H1 (cell line): ENCODE results near the gene ZNF524. TPM values are rescaled to one million over a fixed set of nuclear protein-coding genes. Genes with fewer than 3 reads are reported as not detected.

Source experiments
- CTCF ChIA-PET: fragments of 300-600 bp; sonication (Branson Sonifier 250); formaldehyde crosslinking; loops from one replicate; lab custom pipeline; 2021; ENCODE audit not compliant: partially characterized antibody; lab: Charles Lee
- POLR2A ChIA-PET: fragments of 300-600 bp; sonication (Branson Sonifier 250); formaldehyde crosslinking; loops from one replicate; lab custom pipeline; 2021; ENCODE audit warnings: inconsistent platforms; ENCODE audit not compliant: partially characterized antibody; lab: Charles Lee
- DNase-seq, 2 experiments: peaks; one replicate each; pipeline versions ENCODE4 v3.0.0 to v3.0.0-alpha.2; 2010 to 2022; ENCODE audit warnings: low spot score in 2 of 2, low read depth in 1 of 2, mixed read lengths in 1 of 2
- FAIRE-seq: peaks from 2 replicates; lab custom pipeline; 2011; peaks lifted over from hg19 to GRCh38; lab: Jason Lieb, UNC
- H2AFZ ChIP-seq: 2 replicates; pipeline ENCODE4 v1.8.1; 2012; ENCODE audit warnings: low read length, inconsistent platforms
- H2AK5ac ChIP-seq: 2 replicates; pipeline ENCODE4 v1.6.1; 2013; ENCODE audit warnings: low read depth, low read length
- H2BK120ac ChIP-seq: replicated peaks from 2 replicates; pipeline ENCODE3; 2013; ENCODE audit warnings: low read depth, low read length, inconsistent platforms
- H2BK12ac ChIP-seq: 2 replicates; pipeline ENCODE4 v1.6.1; 2013; ENCODE audit warnings: low read depth, low read length
- H2BK15ac ChIP-seq: 2 replicates; pipeline ENCODE4 v1.6.1; 2013; ENCODE audit warnings: low read length
- H2BK20ac ChIP-seq: 2 replicates; pipeline ENCODE4 v1.6.1; 2013; ENCODE audit warnings: low read length
- H2BK5ac ChIP-seq: 2 replicates; pipeline ENCODE4 v1.6.1; 2013; ENCODE audit warnings: low read depth, low read length
- H3K14ac ChIP-seq: 2 replicates; pipeline ENCODE4 v1.6.1; 2013; ENCODE audit warnings: inconsistent platforms; ENCODE audit not compliant: insufficient read length
- H3K18ac ChIP-seq: 2 replicates; pipeline ENCODE4 v1.6.1; 2013; ENCODE audit warnings: low read length; ENCODE audit errors: extremely low read depth
- H3K23ac ChIP-seq: 2 replicates; pipeline ENCODE4 v1.6.1; 2013; ENCODE audit warnings: inconsistent platforms; ENCODE audit not compliant: insufficient read length
- H3K23me2 ChIP-seq: 2 replicates; pipeline ENCODE4 v1.6.1; 2013; ENCODE audit warnings: low read depth, low read length
- H3K27ac ChIP-seq: 2 replicates; pipeline ENCODE4 v1.6.1; 2011; ENCODE audit warnings: low read depth, low read length, inconsistent platforms
- H3K27me3 ChIP-seq, 4 experiments: replicated peaks in 1 of 4; 1 replicate in 1 of 4; 2 replicates in 3 of 4; pipeline versions ENCODE4 v1.6.1 to v1.8.1; 2011 to 2013; ENCODE audit warnings: low read length in 3 of 4, mild to moderate bottlenecking in 3 of 4, inconsistent platforms in 2 of 4, mixed read lengths in 2 of 4, moderate library complexity in 1 of 4; ENCODE audit not compliant: control insufficient read depth in 3 of 4, insufficient read depth in 3 of 4; ENCODE audit errors: extremely low read depth in 1 of 4
- H3K36me3 ChIP-seq, 4 experiments: 2 replicates each; pipeline versions ENCODE4 v1.6.1 to v1.8.1; 2011 to 2013; ENCODE audit warnings: mild to moderate bottlenecking in 4 of 4, low read length in 3 of 4, moderate library complexity in 2 of 4, control low read depth in 1 of 4, inconsistent platforms in 1 of 4; ENCODE audit not compliant: insufficient read depth in 4 of 4, control insufficient read depth in 2 of 4
- H3K4ac ChIP-seq: replicated peaks from 2 replicates; pipeline ENCODE3; 2013; ENCODE audit warnings: low read length, low read depth, mixed read lengths, inconsistent platforms; ENCODE audit not compliant: insufficient read length
- H3K4me1 ChIP-seq, 4 experiments: replicated peaks in 1 of 4; 1 replicate in 1 of 4; 2 replicates in 3 of 4; pipeline versions ENCODE4 v1.6.1 to v1.8.1; 2011 to 2013; ENCODE audit warnings: low read length in 3 of 4, inconsistent platforms in 2 of 4, mixed read lengths in 1 of 4; ENCODE audit not compliant: insufficient read depth in 4 of 4, control insufficient read depth in 3 of 4
- H3K4me2 ChIP-seq, 2 experiments: 2 replicates each; pipeline versions ENCODE4 v1.6.1 to v1.8.1; 2011 to 2013; ENCODE audit warnings: low read depth in 2 of 2, low read length in 2 of 2, control low read depth in 1 of 2, inconsistent platforms in 1 of 2, mild to moderate bottlenecking in 1 of 2; ENCODE audit not compliant: insufficient read depth in 1 of 2
- H3K4me3 ChIP-seq, 4 experiments: fragments of 200-600, 300-600 bp in 1 of 4; sonication (generic), shearing (Covaris generic), sonication (Bioruptor Twin) in 1 of 4; 2 replicates each; pipeline versions ENCODE4 v1.5.1 to v1.8.1; 2011 to 2016; ENCODE audit warnings: low read length in 4 of 4, low read depth in 3 of 4, control low read depth in 2 of 4, inconsistent platforms in 2 of 4, mild to moderate bottlenecking in 2 of 4, mixed read lengths in 1 of 4, moderate library complexity in 1 of 4; ENCODE audit not compliant: insufficient read depth in 2 of 4; ENCODE audit errors: extremely low read depth in 1 of 4
- H3K56ac ChIP-seq: replicated peaks from 2 replicates; pipeline ENCODE3; 2013; ENCODE audit warnings: low read depth, mild to moderate bottlenecking, mixed read lengths, low read length, inconsistent platforms; ENCODE audit not compliant: insufficient read length
- H3K79me1 ChIP-seq: 2 replicates; pipeline ENCODE4 v1.6.1; 2013; ENCODE audit warnings: low read depth, low read length, control low read depth
- H3K79me2 ChIP-seq, 2 experiments: 2 replicates each; pipeline versions ENCODE4 v1.6.1 to v1.8.1; 2012 to 2013; ENCODE audit warnings: low read length in 2 of 2, mild to moderate bottlenecking in 2 of 2, inconsistent platforms in 1 of 2; ENCODE audit not compliant: insufficient read depth in 2 of 2, control insufficient read depth in 1 of 2
- H3K9ac ChIP-seq, 4 experiments: replicated peaks in 1 of 4; 1 replicate in 1 of 4; 2 replicates in 3 of 4; pipeline versions ENCODE4 v1.6.1 to v1.8.1; 2011 to 2013; ENCODE audit warnings: low read depth in 3 of 4, low read length in 3 of 4, control low read depth in 2 of 4, mild to moderate bottlenecking in 2 of 4, moderate library complexity in 2 of 4, inconsistent platforms in 1 of 4; ENCODE audit errors: extremely low read depth in 1 of 4
- H3K9me3 ChIP-seq, 2 experiments: 2 replicates each; pipeline versions ENCODE4 v1.6.1 to v1.8.1; 2012 to 2013; ENCODE audit warnings: mild to moderate bottlenecking in 2 of 2, moderate library complexity in 2 of 2, control low read depth in 1 of 2, inconsistent platforms in 1 of 2, low read depth in 1 of 2, low read length in 1 of 2, mixed read lengths in 1 of 2; ENCODE audit not compliant: insufficient read depth in 2 of 2
- H4K20me1 ChIP-seq, 2 experiments: replicated peaks in 1 of 2; 2 replicates each; pipeline versions ENCODE3 to v1.8.1; 2011 to 2013; ENCODE audit warnings: inconsistent platforms in 2 of 2, low read length in 2 of 2, mild to moderate bottlenecking in 1 of 2; ENCODE audit not compliant: insufficient read depth in 2 of 2, control insufficient read depth in 1 of 2
- H4K5ac ChIP-seq: 2 replicates; pipeline ENCODE4 v1.6.1; 2013; ENCODE audit warnings: low read length, low read depth, mixed read lengths, inconsistent platforms; ENCODE audit not compliant: insufficient read length
- H4K8ac ChIP-seq: 2 replicates; pipeline ENCODE4 v1.8.0; 2013; ENCODE audit warnings: mild to moderate bottlenecking, moderate library complexity, low read length, inconsistent platforms; ENCODE audit not compliant: insufficient read depth; ENCODE audit errors: extremely low read depth
- H4K91ac ChIP-seq: replicated peaks from 2 replicates; pipeline ENCODE3; 2013; ENCODE audit warnings: low read length, mixed read lengths, inconsistent platforms; ENCODE audit not compliant: insufficient read length
- E2F6 ChIP-seq: IDR thresholded peaks from 2 replicates; pipeline ENCODE4 v1.6.1; 2012; ENCODE audit warnings: inconsistent platforms
- EZH2 ChIP-seq: fragments of 200-600 bp; sonication (generic); IDR thresholded peaks from 2 replicates; pipeline ENCODE4 v1.7.1; 2012; ENCODE audit warnings: low read depth, mild to moderate bottlenecking, moderate library complexity, low read length, inconsistent platforms; ENCODE audit not compliant: severe bottlenecking
- GABPA ChIP-seq: IDR thresholded peaks from 2 replicates; pipeline ENCODE4 v1.6.1; 2011; ENCODE audit warnings: mild to moderate bottlenecking, low read length, moderate library complexity, borderline replicate concordance; ENCODE audit not compliant: insufficient read depth
- KDM5A ChIP-seq: fragments of 200-600 bp; IDR thresholded peaks from 2 replicates; pipeline ENCODE4 v1.7.1; 2012; ENCODE audit warnings: mild to moderate bottlenecking, low read length, inconsistent platforms, mixed read lengths
- NRF1 ChIP-seq: IDR thresholded peaks from 2 replicates; pipeline ENCODE4 v1.6.1; 2011; ENCODE audit warnings: mild to moderate bottlenecking, low read depth, low read length, improper control_type of control experiment
- SP1 ChIP-seq: IDR thresholded peaks from 2 replicates; pipeline ENCODE4 v1.6.1; 2011; ENCODE audit warnings: low read depth, low read length
- USF2 ChIP-seq: IDR thresholded peaks from 2 replicates; pipeline ENCODE4 v1.6.1; 2011; ENCODE audit warnings: low read length, improper control_type of control experiment
- ZNF274 ChIP-seq: IDR thresholded peaks from 2 replicates; pipeline ENCODE4 v1.7.0; 2012; ENCODE audit warnings: low read length, borderline replicate concordance; ENCODE audit errors: extremely low read depth
- WGBS, 2 experiments: shearing (Covaris generic) in 1 of 2; methylation state at CpG; one replicate each; pipeline versions ENCODE4 v1.1.6 to v1.1.7; 2013 to 2015; ENCODE audit warnings: low lambda C conversion rate in 2 of 2, mixed read lengths in 2 of 2, inconsistent platforms in 1 of 2, low coverage in 1 of 2, missing lambda C conversion rate in 1 of 2; ENCODE audit not compliant: insufficient replicate concordance in 2 of 2, insufficient coverage in 1 of 2, insufficient read length in 1 of 2; ENCODE audit errors: extremely low coverage in 1 of 2, missing lambda C conversion rate in 1 of 2; 5-methylcytosine and 5-hydroxymethylcytosine counted together
- polyA plus RNA-seq, 7 experiments: library from polyadenylated mRNA; depleted of rRNA in 3 of 7; stranded (reverse) in 5 of 7; unstranded in 2 of 7; fragments of >200 nt in 5 of 7; fragments of 200-250 nt in 2 of 7; gene quantifications; 1 replicate in 5 of 7; 2 replicates in 1 of 7; 4 replicates in 1 of 7; pipeline versions ENCODE4 v1.2.1 to v1.2.3, GENCODE V29; 2011 to 2013; ENCODE audit warnings: missing spikeins in 2 of 7, mixed read lengths in 2 of 7
- total RNA-seq: library from RNA; stranded (reverse); fragmentation: NEBNext Ultra II Directional; extraction: Animal tissue kit (Norgen Biotek cat#: 25700); gene quantifications from 2 replicates; pipeline ENCODE4 v1.2.1, GENCODE V29; 2021

ZNF524 gene
- total and polyA plus RNA-seq, 2 of the 8 experiments (the other 6 are each of a cell fraction or from before 2014, with no cell fraction given), result 4.4 to 4.7 TPM

GRCh38 chr19:55624109-55625003 is 24.3 kb downstream of the ZNF524 start, which contains the start of gene ZNF784:
ZNF784 (minus strand) TSS chr19:55624566; CDS start chr19:55624561, 5 bp downstream.
- Histone ChIP-seq H3K14ac (no peak within 1 kb of the TSS), H3K4me3 (peak within 1 kb of the TSS; percentile 48 to 95 (median 70)), H2BK15ac (no peak within 1 kb of the TSS), H3K9me3 (no peaks in the 10 kb centered on the region), H4K8ac (peak within 1 kb of the TSS; percentile 81; the same call in 1 of the 2 replicates), H3K27me3 (no peaks in the 10 kb centered on the region), H3K79me1 (no peaks in the 10 kb centered on the region), H3K36me3 (peaks cover 0 to 11% (median 1%) of the 10 kb centered on the region in 4 experiments; a peak in 4 of 8 replicates), H4K91ac (no peak within 1 kb of the TSS), H3K79me2 (no peaks in the 10 kb centered on the region), H2BK20ac (no peak within 1 kb of the TSS), H3K27ac (peak within 1 kb of the TSS; percentile 84; the same call in 1 of the 2 replicates), H2BK12ac (no peak within 1 kb of the TSS), H2BK120ac (no peak within 1 kb of the TSS), H4K5ac (peak within 1 kb of the TSS; percentile 92), H3K23ac (no peak within 1 kb of the TSS), H3K23me2 (no peaks in the 10 kb centered on the region), H3K4me2 (peak within 1 kb of the TSS; percentile 50 to 80), H2AK5ac (no peak within 1 kb of the TSS), H3K18ac (no peak within 1 kb of the TSS; the same call in 1 of the 2 replicates), H3K4me1 (peaks cover 0 to 3% (median 0%) of the 10 kb centered on the region in 4 experiments; a peak in 3 of 7 replicates), H2BK5ac (peak within 1 kb of the TSS; percentile 90), H3K56ac (no peak within 1 kb of the TSS), H2AFZ (peak within 1 kb of the TSS; percentile 94), H3K9ac (peak within 1 kb of the TSS; percentile 75 to 83 (median 78)), H3K4ac (no peak within 1 kb of the TSS), H4K20me1 (peaks cover 1 to 5% of the 10 kb centered on the region in 2 experiments)
- peak; percentile 52 for FAIRE-seq
- WGBS, 2 experiments, result 11% methylated on average over 33 of the region's 56 CpGs; no CpG with 5 or more reads in 1 of the 2 experiments
- DNase-seq, result peak; percentile 87 to 95
- ChIA-PET CTCF (interaction anchor here (0.6 to 8.0 kb wide), 5 partner anchors 8 to 551 kb away, joined by 3 to 38 read pairs (median 8); partner anchors contain the start of genes GALP and ZNF865), POLR2A (interaction anchor here (0.6 to 6.8 kb wide), 17 partner anchors 9 to 365 kb away, joined by 3 to 32 read pairs (median 4); partner anchors contain the start of genes CCDC106, FIZ1, ZNF524 and ZNF581)
- no peak for TF ChIP-seq USF2
- TF ChIP-seq ZNF274, result no peak
- TF ChIP-seq KDM5A, result no peak
- TF ChIP-seq GABPA, result no peak
- TF ChIP-seq E2F6, result peak; percentile 73
- TF ChIP-seq EZH2, result no peak
- peak; percentile 39; the same call in 1 of the 2 replicates for TF ChIP-seq SP1
- peak; percentile 67 for TF ChIP-seq NRF1
